Right ventricle myocardium inferior (tissue), 1 donor: ENCODE measurements around the gene TREX2. TPM values are rescaled to one million over a fixed set of nuclear protein-coding genes. Genes with fewer than 3 reads are reported as not detected.

ENCODE experiments used
- ATAC-seq: fragments of 200-7000 bp; cut with Tn5 transposase; one replicate; pipeline ENCODE4 v1.9.1; 2020; ENCODE audit warnings: mild to moderate bottlenecking, moderate library complexity
- DNase-seq: peaks from one replicate; pipeline ENCODE4 v3.0.0; 2021; ENCODE audit errors: missing footprints
- intact Hi-C: fragments of 100-400 bp; cut with DNase I; formaldehyde crosslinking; loops from one replicate; pipeline ENCODE4 v1.11.0; 2022
- total RNA-seq: library from RNA; stranded (reverse); fragmentation: NEBNext Ultra II Directional; extraction: Animal tissue kit (Norgen Biotek cat#: 25700); gene quantifications from one replicate; pipeline ENCODE4 v1.2.1, GENCODE V29; 2021
- donor health status: DM: no; HTN: yes; CAD: no; lungs with severe emphysema.

Gene TREX2
- total RNA-seq, 1 donor from 2014 or later, result not detected

DNA sequence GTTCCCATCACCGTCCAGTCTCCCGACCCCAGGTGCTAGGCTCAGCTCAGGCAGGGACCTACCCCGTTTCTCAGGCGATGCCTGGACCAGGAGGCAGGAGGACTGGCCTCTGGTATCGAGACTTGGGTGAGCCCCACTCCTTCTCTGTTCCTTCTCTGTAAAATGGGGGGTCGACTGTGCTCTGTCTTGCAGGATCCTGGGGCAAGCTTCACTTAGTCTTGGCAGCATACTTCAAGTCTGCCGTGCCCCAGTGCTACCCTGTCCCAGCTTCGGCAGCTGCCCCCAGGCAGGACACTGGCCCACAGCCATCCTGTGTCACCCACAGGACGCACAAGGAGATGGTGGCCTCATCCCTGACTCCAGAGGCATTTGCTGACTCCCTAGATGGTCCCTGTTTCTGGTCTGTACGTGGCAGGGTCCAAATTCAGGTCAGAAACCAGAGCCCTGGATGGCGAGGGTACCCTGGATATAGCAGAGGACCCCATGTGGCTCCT, 31.6 kb upstream of the TREX2 start:
- intact Hi-C loops, result no loop called here
- DNase-seq, result no peak
- ATAC-seq, result no peak

DNA sequence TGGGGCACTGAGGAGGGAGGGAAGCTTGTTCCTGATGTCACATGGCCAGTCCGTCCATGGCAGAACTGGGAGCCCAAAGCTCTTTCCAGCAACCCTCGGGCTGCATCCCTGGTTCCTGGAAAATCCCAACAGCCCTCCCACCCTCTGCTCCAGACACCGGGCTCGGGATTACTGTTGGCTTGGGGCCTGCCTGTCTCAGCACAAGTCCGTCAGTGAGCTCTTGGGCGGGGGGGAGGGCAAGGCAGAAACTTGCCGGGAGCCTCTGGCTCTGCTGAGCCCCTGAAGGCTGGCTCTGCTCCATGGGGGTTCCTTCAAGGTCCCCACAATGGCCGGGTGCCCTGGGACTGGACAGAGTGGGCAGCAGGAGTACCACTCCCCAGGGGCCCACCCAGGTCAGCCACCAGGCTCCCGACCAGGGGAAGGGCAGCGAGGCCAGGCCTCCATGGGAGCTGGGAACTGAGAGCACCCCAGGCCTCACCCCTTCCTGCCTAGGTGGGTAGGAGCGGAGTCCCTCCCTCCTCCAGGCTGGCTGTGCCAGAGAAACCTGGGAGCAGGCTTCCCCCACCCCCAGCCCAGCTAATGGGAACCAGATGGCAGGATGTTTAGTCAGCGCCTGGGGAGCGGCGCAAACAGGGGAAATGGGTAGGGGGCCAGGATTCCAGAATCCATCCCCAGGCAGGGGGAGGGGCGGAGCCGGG, 31.0 kb upstream of the TREX2 start:
- intact Hi-C loops, result no loop called here
- peak; percentile 63 for ATAC-seq
- DNase-seq, result no peak

DNA sequence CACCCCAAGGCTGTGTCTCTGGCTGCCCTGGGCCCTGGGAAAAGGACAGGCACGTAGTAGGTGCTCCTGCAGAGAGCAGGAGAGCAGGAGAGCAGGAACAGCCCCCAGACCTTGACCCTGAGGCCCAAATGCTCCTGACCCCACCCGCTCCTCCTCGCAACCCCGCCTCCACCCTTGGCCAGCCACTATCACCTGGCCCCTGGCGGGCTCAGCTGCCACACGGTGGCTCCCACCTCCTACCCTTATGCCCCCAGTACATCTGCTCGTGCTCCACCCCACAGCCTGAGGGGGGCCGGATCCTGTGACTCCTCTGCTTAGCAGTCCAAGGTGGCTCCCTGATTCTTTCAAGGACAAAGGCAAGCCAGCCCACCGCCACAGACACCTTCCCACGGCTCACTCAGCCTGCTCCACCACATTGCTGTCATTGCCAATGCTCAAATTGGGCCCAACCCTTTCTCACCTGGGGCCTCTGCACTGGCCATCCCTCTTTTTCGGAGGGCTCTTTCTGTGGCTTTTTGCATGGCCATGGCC, 30.0 kb upstream of the TREX2 start:
- no peak for DNase-seq
- no peak for ATAC-seq
- intact Hi-C loops, result no loop called here

DNA sequence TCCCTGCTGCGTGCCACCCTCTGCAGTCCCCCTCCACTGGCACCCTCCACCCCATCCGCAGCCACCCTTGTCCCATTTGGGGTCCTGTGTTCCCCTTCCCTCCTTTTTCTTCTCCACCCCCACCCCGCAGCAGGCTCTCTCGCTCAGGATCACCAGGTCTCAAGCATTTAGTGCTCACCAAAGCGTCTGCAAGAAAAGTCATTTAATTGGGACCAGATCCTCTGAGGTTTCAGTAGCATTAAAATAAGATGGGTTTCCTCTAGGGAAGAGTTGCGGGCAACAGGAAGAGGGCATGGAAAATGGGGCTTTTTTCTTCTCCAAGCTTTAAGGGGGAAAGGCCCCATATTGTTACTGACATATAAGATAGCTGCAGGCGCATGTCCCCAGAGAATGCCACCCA, 29.4 kb upstream of the TREX2 start:
- DNase-seq (no peak), ATAC-seq (no peak)
- intact Hi-C loops, result no loop called here

DNA sequence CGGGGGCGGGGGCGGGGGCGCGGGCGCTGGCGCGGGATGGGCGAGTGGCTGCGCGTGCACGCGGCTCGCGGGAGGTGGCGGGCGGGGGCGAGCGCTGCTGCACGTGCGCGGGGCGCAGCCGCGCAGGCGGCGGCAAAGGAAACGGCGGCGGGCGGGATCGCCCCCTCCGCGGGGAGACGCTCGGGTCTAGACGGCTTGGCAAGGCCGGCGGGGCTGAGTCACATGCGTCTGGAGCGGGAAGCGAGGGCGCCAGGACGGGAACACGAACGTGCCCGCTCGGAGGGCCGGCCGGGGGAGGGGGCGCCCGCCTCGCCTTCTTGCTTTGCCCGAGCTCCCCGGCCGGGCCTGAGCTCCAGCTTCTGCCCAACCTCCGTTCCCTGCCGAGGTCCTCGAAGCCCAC, 28.9 kb upstream of the TREX2 start:
- ATAC-seq (no peak), DNase-seq (peak; percentile 87)
- intact Hi-C loops, result no loop called here

DNA sequence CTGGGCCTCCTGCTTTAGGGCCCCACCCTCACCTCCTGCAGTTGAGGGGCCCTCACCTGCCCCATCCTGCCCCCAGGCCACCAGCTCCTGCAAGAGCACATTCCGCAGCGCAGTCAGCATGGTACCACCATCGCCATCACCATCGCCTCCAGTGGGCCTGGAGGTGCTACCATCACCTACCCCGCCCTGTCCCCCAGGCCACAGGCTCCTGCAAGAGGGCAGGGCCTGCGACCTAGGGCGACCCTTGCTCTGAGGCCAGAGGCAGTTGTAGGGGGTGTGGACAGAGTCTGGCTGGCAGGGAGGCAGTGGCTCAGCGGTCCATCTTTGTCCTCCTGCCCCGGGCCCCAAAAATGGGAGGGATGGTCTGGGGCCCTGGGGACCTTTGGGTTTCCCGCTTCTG, 28.4 kb upstream of the TREX2 start:
- intact Hi-C loops, result no loop called here
- ATAC-seq (no peak), DNase-seq (no peak)

DNA sequence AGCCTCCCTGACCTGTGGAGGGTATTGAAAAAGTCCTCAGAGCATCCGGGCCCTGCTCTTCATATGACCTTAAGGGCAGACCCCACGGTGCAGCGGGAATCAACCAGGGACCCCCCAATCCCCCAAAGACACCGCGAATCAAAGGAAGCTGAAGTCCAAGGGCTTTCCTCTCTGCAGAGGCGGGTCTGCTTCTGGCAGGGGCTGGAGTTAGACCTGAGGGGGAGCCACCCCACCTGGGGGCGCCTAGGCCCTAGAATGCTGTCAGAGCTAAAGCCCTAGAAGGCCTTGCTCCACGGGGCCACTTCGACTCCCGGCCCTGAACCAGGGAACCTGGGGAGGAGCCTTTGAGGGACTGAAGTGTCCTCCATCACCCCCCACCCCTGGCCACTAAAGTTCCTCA, 27.3 kb upstream of the TREX2 start:
- intact Hi-C loops, result loop anchor here (2.0 kb wide), 1 partner anchor 32 kb away; no protein-coding TSS in a partner anchor
- no peak for ATAC-seq
- no peak for DNase-seq

DNA sequence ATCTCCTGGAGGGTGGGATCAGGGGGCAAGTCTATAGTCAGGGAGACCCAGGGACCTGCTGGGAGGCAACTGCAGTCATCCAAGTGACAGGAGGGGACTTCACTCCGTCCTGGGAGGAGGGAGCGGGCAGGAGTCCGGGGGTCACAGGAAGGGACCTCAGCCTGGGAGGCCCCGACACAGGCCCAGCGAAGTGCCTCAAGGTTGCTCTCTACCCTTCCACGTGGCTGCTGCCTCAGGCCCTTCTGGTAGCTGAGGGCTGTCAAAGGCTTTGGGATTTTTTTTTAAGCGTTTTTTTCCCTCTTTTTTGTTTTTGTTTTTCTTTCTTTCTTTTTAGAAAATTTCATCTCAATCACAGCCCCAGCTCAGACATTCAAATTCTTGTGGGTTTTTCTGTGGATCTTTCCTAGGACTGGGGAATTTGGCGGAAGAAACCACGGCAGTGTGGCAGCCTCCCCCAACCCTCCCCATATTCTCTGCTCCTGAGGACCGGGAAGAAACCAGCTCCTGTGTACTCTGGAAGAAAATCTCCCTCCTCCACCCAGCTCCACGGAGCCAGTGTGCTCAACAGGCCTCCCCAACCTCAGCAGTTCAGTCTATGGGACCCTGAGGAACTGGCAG, 25.9 kb upstream of the TREX2 start:
- ATAC-seq (no peak), DNase-seq (no peak)
- intact Hi-C loops, result loop anchor here (1.0 to 2.0 kb wide), 2 partner anchors 24 to 33 kb away; no protein-coding TSS in a partner anchor

DNA sequence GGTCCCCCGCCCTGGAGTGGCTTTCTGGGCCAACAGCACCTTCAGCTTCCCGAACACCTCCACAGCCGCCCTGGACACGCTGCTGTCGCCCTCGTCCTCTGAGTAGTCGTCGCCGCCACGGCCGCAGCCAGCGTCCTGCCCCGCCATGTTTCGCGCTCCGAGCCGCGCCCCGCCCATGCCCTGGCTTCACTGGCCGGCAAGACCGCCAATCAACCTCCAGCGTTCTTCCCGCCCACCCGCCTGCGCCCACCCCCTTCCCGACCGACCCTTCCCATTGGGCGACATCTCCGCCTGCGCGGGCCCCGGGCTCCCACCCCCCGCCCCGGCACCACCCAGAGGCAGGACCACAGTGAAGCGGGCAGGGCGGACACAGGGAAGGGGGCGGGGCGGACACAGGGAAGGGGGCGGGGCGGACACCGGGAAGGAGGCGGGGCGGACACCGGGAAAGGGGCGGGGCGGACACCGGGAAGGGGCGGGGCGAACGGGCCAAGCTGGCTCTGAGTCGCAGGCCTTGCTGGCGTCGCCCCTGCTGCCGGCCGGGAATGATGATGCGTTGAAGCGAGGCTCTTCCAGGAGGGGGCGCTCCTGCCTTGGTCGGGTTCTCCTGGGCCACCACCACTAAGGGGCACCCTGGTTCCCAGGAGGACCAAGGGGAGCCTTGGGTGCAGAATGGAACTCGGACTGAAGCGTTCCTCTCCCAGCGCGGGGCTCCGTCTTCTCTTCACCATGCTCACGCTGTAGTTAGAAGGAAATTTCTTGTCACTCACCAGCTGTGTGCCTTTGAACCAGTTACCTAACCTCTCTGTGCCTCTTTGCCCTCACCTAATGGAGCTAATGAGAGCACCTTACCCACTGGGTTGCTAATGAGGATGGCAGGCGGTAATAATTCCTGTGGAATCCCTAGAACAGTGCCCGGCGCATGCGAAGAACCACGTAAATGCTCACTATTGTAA, 24.8 kb upstream of the TREX2 start, which contains the start of gene HAUS7:
HAUS7 (minus strand) TSS at position 166 of the 953 bp plus-strand sequence; CDS start at position 147, 19 bp downstream.
- intact Hi-C loops, result loop anchor here (1.0 kb wide), 1 partner anchor 25 kb away; no protein-coding TSS in a partner anchor
- ATAC-seq, result peak; percentile 92
- peak; percentile 93 for DNase-seq

DNA sequence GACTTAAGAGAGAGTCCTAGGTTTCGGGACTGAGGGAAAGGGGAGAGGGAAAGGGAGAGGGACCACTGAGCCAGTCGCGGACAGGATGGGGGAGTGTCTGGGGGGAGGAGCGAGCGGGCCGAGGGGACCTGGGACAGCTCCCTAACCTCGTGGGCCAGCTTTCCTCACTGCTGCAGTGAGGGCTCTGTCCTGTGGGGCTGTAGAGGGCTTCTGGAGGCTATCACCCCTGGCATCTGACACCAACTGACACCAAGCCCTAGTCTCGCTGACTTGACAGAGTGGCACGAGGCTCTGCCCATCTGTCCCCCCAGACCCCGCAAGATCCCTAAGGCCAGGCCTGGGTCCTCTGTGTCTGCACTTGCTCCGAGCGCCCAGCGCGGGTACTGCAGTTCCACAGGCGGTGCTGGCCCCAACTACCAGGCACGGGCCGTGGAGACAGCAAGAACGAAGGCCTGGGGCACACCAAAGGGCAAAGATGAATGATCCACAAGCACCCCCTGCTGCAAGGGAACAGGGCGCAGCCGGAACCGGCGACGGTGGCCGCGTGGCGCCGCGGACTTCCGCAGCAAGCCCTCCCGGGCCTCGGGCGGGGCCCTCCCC, 24.1 kb upstream of the TREX2 start:
- ATAC-seq (peak; percentile 40), DNase-seq (peak; percentile 60)
- intact Hi-C loops, result no loop called here

DNA sequence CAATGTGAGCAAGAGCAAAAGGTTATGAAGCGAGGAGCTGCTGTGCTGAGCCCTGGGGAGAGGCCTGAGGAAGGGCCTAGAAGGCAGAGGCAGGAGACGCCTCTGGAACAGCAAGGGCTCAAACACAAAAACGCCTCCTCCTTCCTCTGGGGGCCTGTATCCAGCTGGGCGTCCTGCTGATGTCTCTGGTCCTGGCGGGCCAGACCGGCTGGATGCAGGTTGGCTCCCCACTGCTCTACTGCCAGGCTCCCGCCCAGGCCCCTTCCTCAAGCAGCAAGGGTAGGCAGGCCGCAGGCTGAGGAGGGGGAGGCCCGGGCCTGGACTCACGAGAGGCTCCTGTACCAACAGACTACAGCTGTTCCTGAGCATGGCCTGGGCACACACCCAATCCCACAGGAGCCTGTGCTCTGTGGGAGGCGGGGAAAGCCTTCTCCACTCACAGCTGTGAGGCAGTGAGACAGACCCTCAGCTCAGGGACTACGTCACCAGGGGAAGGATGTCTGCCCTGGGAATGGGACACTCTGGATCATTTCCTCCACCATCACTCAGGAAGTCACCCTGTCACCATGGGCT, 22.2 kb upstream of the TREX2 start:
- ATAC-seq, result no peak
- intact Hi-C loops, result no loop called here
- DNase-seq, result no peak

DNA sequence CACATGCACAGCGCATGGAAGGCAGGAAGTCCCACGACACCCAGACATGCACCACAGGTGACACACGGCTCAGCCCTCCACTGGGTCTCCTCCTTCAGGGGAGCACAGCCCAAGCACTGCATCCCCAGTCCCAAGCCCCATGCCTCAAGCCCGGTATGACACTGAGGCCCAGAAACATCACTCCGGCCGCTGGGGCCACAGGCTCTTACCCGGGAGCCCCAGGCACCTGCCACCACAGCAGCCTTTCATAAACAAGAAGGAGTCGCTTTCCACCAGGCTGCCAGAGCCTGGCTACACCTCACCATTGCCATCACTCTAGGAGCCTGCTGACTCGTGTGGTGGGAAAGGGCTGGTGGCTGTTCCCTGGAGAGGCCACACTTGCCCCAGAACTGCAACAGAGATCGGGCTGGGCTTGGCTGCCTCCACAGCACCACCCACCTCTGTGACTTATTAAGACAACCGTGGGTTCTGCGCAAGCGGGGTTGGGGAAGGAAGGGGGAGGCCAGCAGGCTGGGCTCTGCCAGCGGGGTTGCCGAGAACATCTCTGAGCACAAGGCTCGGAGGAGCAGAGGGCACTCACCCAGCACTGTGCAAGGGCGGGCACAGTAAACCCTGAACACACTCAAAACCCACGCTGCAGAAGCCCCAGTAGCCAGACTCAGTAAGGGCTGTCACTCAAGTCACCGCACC, 20.0 kb upstream of the TREX2 start:
- ATAC-seq, result no peak
- DNase-seq, result no peak
- intact Hi-C loops, result no loop called here

DNA sequence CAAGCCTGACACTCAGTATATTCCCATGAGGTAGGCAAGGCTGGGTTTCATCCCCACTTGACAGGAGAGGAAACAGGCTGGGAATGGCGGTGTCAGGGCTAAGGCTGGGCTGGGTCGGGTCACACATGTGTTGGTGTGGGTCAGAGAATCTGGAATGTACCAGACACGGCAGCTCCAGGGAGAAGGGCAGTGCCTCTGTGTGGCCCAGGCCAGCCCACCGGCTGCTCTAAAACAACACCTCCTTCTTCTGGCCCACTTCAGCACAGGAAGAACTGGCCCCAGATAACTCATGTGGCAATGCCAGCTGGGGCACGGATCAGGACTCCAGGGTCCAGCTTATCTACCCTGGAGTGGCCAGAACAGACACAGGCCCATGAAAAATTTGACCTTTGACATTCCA, 18.3 kb upstream of the TREX2 start:
- ATAC-seq (no peak), DNase-seq (no peak)
- intact Hi-C loops, result no loop called here

DNA sequence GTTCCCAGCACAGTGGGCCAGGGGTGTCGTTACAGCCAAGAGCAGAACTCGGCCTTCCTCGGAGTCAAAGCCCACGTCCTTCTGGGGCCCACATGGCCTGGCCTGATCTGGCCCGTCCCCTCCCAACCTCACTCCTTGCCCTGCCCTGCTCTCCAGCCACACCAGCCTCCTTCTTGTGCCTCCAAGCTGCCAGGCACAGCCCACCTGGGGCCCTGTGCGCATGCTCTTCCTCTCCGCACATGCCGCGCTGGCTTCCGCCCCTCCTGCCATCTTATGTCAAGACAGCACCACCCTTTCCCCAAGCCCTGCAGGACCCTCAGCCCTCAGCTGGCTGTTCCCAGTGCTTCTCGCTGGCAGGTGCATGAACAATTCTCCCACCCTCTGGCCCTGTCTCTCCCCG, 17.7 kb upstream of the TREX2 start:
- DNase-seq (no peak), ATAC-seq (no peak)
- intact Hi-C loops, result loop anchor here (2.0 kb wide), 1 partner anchor 31 kb away; the partner anchor contains the start of gene BGN

DNA sequence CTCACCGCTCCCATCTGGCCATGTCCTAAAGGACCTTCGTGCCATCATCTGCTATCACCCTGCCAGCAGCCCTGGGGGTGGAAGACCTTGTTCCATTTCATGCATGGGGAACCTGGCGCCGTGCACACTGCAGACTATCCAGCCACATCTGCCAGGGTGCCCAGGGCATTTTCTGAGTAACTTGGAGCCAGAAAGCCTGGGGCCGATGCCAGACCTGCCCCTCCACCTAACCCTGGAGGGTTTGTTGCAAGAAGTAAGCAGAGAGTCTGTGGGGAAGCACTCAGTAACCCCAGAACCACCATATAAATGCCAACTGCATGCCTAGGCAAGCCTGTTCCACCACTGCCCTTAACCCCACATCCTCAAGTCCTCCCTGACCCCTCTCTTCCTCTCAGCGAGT, 17.2 kb upstream of the TREX2 start:
- ATAC-seq, result no peak
- intact Hi-C loops, result loop anchor here (2.0 kb wide), 1 partner anchor 32 kb away; the partner anchor contains the start of gene BGN
- DNase-seq, result no peak

DNA sequence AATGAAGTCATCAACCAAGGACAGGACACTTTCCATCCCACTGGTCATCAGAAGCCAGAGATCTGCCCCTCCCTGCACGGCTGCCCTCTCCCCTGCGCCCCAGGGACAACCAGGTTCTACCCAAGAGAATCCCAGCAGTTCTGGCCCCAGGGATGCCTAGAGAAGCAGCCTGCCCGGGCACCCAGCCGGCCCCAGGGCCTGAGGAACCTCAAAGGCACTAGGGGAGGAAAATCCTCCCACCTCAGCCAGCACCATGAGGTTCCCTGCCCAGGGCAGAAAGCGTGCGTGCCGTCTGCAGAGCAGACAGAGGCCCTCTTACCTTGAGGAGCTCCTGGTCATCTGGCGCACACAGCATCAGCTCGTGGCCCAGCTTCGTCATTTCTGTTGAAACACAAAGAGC, 16.4 kb upstream of the TREX2 start:
- DNase-seq (no peak), ATAC-seq (no peak)
- intact Hi-C loops, result loop anchor here (2.0 kb wide), 1 partner anchor 33 kb away; the partner anchor contains the start of gene BGN

DNA sequence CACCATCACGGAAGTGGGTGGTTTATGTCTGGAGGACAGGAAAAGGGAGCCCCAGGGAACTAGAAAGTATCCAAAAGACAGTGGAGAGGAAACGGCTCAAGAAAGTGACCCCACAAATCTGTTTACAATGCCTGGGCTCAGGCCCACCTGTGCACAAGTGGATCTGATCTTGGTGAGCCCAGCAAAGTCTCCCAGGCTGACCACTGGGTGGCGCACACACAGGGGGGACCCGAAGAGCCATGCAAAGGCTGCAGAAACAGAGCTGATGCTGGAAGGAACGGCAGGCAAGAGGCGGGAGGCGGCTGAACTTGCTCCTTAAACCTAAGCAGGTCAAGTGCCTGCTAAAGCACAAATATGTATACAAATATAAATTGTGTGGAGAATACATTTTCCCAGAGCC, 15.0 kb upstream of the TREX2 start:
- DNase-seq (no peak), ATAC-seq (no peak)
- intact Hi-C loops, result no loop called here

DNA sequence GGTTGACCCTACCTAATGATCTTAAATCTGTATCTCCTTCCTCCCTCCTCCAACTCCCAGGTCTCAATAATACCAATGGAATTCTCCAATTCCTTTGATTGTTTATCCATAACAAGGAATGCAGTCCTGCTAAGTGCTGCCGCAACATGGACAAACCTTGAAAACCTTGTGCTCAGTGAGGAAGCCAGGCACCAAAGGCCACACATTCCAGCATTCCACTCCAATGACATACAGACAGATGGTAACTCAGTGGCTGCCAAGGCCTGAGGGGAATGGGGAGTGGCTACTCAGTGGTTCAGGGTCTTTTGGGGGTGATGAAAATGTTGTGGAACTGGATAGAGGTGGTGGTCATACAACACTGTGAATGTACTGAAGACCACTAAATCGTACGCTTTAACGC, 14.1 kb upstream of the TREX2 start:
- ATAC-seq (no peak), DNase-seq (no peak)
- intact Hi-C loops, result no loop called here
